Measurements from ENCODE around the gene GTPBP8. TPM values are rescaled to one million over a fixed set of nuclear protein-coding genes. Genes with fewer than 3 reads are reported as not detected.

GTPBP8 gene
- polyA plus RNA-seq, 1 donor (not counting 4 experiments of a cell fraction or from before 2014, with no cell fraction given): 16.9 TPM

DNA sequence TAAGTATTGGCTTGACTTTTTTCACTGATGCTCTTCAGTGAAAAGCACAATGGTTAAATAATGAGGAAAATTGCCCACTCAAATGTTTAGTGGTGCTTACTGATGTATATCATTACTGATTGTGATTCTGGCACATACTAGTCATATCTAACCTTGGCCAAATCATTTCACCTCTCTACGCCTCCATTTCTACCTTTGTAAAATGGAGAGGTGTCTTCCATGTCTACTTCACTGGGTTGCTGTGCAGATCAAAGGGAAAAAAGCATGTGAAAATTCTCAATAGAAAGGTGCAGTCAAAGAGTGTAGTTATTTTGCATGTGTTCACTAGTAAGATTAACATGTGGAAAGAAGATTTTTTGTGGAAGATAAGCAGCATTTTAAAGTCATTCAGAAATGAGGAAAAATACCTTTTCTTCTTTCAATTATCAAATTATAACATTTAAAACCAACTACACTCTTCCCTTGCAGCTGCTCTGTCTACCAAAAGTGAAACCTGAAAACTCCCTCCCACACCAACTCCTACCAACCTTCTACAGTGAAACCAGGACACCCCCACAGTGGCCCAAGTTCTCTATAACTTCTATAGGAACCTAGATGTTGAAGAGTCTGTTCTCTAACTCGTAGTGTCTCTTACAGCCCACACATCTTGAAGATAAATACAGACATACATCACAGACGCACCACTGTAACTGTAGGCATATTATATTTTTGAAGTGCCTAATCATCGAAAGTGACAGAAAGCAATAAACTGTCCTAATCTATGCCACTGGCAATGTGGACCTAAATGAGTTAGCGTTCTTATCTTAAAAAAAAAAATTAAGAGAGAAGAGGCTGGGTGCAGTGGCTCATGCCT, 17.2 kb upstream of the GTPBP8 start:
- H3K9me1 ChIP-seq (ENCODE audit: control insufficient read depth, extremely low read depth, insufficient read depth, low read length): no peaks in the 10 kb centered on the region
- H3K4me1 ChIP-seq (ENCODE audit: control insufficient read depth, extremely low read depth, insufficient read depth, low read length): no peaks in the 10 kb centered on the region
- H3K4me3 ChIP-seq (ENCODE audit: control insufficient read depth in 2 of 3, extremely low read depth in 1 of 3, insufficient read depth in 2 of 3, low read depth in 1 of 3, low read length in 3 of 3): peak overlapping the region in 1 of 3 experiments; percentile 14
- FAIRE-seq (no peak), DNase-seq (ENCODE audit: low read depth, low spot score) (no peak)
- H2AFZ ChIP-seq (ENCODE audit: control insufficient read depth, low read length): peak overlapping the region; percentile 0
- TF ChIP-seq EZH2 (IDR thresholded peaks at IDR 0.05; ENCODE audit: low read length): no peak
- TF ChIP-seq, protein P1, sequence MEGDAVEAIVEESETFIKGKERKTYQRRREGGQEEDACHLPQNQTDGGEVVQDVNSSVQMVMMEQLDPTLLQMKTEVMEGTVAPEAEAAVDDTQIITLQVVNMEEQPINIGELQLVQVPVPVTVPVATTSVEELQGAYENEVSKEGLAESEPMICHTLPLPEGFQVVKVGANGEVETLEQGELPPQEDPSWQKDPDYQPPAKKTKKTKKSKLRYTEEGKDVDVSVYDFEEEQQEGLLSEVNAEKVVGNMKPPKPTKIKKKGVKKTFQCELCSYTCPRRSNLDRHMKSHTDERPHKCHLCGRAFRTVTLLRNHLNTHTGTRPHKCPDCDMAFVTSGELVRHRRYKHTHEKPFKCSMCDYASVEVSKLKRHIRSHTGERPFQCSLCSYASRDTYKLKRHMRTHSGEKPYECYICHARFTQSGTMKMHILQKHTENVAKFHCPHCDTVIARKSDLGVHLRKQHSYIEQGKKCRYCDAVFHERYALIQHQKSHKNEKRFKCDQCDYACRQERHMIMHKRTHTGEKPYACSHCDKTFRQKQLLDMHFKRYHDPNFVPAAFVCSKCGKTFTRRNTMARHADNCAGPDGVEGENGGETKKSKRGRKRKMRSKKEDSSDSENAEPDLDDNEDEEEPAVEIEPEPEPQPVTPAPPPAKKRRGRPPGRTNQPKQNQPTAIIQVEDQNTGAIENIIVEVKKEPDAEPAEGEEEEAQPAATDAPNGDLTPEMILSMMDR (optimal IDR thresholded peaks at IDR 0.05 in 1 of 3, IDR thresholded peaks at IDR 0.05 in 1 of 3, conservative IDR thresholded peaks at IDR 0.05 in 1 of 3; ENCODE audit: extremely low read depth in 1 of 3, insufficient read depth in 2 of 3, low read length in 3 of 3): no peak
- H3K79me2 ChIP-seq (ENCODE audit: control insufficient read depth, insufficient read depth, low read length): no peaks in the 10 kb centered on the region
- H4K20me1 ChIP-seq (ENCODE audit: control insufficient read depth, extremely low read depth, insufficient read depth, low read length): no peaks in the 10 kb centered on the region
- H3K9ac ChIP-seq (ENCODE audit: control insufficient read depth, extremely low read depth, insufficient read depth, low read length): no peak overlapping the region
- H3K36me3 ChIP-seq (ENCODE audit: control insufficient read depth in 2 of 2, extremely low read depth in 1 of 2, insufficient read depth in 2 of 2, low read length in 2 of 2): no peaks in the 10 kb centered on the region
- H3K27ac ChIP-seq (ENCODE audit: control insufficient read depth, insufficient read depth, low read length): no peak overlapping the region
- dilution Hi-C loops (cut with MboI; ENCODE audit: extremely low pct_ligation_motif_present, low sequenced_read_pairs): no loop called here
- peak overlapping the region; percentile 3 for H3K4me2 ChIP-seq (ENCODE audit: control insufficient read depth, extremely low read depth, insufficient read depth, low read depth, low read length)
- H3K9me3 ChIP-seq (ENCODE audit: control insufficient read depth, low read depth, low read length): no peaks in the 10 kb centered on the region
- H3K27me3 ChIP-seq (ENCODE audit: control insufficient read depth, extremely low read depth, insufficient read depth, low read length): no peaks in the 10 kb centered on the region

GRCh38 chr3:112974178-112974517, 16.6 kb upstream of the GTPBP8 start:
- Histone ChIP-seq H3K4me2 (ENCODE audit: control insufficient read depth, extremely low read depth, insufficient read depth, low read depth, low read length) (peak overlapping the region; percentile 40), H2AFZ (ENCODE audit: control insufficient read depth, low read length) (no peak overlapping the region), H3K27me3 (ENCODE audit: control insufficient read depth, extremely low read depth, insufficient read depth, low read length) (no peaks in the 10 kb centered on the region), H3K4me3 (ENCODE audit: control insufficient read depth in 2 of 3, extremely low read depth in 1 of 3, insufficient read depth in 2 of 3, low read depth in 1 of 3, low read length in 3 of 3) (peak overlapping the region in 1 of 3 experiments; percentile 14), H3K9ac (ENCODE audit: control insufficient read depth, extremely low read depth, insufficient read depth, low read length) (no peak overlapping the region), H3K9me1 (ENCODE audit: control insufficient read depth, extremely low read depth, insufficient read depth, low read length) (no peaks in the 10 kb centered on the region), H3K9me3 (ENCODE audit: control insufficient read depth, low read depth, low read length) (no peaks in the 10 kb centered on the region), H3K79me2 (ENCODE audit: control insufficient read depth, insufficient read depth, low read length) (no peaks in the 10 kb centered on the region), H3K4me1 (ENCODE audit: control insufficient read depth, extremely low read depth, insufficient read depth, low read length) (no peaks in the 10 kb centered on the region), H3K36me3 (ENCODE audit: control insufficient read depth in 2 of 2, extremely low read depth in 1 of 2, insufficient read depth in 2 of 2, low read length in 2 of 2) (no peaks in the 10 kb centered on the region), H4K20me1 (ENCODE audit: control insufficient read depth, extremely low read depth, insufficient read depth, low read length) (no peaks in the 10 kb centered on the region), H3K27ac (ENCODE audit: control insufficient read depth, insufficient read depth, low read length) (no peak overlapping the region)
- TF ChIP-seq, protein P1 (optimal IDR thresholded peaks at IDR 0.05 in 1 of 3, IDR thresholded peaks at IDR 0.05 in 1 of 3, conservative IDR thresholded peaks at IDR 0.05 in 1 of 3; ENCODE audit: extremely low read depth in 1 of 3, insufficient read depth in 2 of 3, low read length in 3 of 3): no peak
- no peak for TF ChIP-seq EZH2 (IDR thresholded peaks at IDR 0.05; ENCODE audit: low read length)
- dilution Hi-C loops (cut with MboI; ENCODE audit: extremely low pct_ligation_motif_present, low sequenced_read_pairs): no loop called here
- no peak for DNase-seq (ENCODE audit: low read depth, low spot score)
- FAIRE-seq: no peak

Data from keratinocyte (primary cell).